ENCODE measurements around the gene HERC4.

DNA sequence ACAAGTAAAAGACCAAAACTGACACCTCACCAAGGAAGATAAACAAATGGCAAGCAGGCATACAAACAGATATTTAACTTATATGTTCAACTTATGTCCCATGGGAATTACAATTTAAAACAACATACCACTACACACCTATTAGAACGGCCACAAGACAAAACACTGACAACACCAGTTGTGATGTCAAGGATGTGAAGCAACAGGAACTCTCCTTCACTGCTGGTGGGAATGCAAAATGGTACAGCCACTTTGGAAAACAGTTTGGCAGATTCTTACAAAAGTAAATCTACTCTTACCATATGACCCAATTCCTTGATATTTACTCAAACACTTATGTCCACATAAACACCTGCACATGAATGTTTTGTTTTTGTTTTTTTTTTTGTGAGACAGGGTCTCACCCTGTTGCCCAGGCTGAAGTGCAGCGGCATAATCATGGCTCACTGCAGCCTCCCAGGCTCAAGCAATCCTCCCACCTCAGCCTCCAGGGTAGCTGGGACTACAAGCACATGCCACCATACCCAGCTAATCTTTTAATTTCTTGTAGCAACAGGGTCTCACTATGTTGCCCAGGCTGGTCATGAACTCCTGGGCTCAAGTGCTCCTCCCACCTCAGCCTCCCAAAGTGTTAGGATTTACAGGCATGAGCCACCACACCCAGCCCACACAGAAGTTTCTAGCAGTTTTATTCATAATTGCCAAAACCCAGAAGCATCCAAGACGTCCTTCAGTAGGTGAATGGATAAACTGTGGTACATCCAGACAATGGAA lies 27.3 kb downstream of the HERC4 start:
- TF ChIP-seq, protein P1, sequence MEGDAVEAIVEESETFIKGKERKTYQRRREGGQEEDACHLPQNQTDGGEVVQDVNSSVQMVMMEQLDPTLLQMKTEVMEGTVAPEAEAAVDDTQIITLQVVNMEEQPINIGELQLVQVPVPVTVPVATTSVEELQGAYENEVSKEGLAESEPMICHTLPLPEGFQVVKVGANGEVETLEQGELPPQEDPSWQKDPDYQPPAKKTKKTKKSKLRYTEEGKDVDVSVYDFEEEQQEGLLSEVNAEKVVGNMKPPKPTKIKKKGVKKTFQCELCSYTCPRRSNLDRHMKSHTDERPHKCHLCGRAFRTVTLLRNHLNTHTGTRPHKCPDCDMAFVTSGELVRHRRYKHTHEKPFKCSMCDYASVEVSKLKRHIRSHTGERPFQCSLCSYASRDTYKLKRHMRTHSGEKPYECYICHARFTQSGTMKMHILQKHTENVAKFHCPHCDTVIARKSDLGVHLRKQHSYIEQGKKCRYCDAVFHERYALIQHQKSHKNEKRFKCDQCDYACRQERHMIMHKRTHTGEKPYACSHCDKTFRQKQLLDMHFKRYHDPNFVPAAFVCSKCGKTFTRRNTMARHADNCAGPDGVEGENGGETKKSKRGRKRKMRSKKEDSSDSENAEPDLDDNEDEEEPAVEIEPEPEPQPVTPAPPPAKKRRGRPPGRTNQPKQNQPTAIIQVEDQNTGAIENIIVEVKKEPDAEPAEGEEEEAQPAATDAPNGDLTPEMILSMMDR (IDR thresholded peaks at IDR 0.05; ENCODE audit: low read length): no peak
- no peak for TF ChIP-seq EZH2 (IDR thresholded peaks at IDR 0.05; ENCODE audit: borderline replicate concordance, low read length)
